GM23248 (cell line): ENCODE results near the gene MAGEB1. TPM values are rescaled to one million over a fixed set of nuclear protein-coding genes. Genes with fewer than 3 reads are reported as not detected.

ENCODE experiments used
- DNase-seq: peaks from one replicate; pipeline ENCODE4 v3.0.0-alpha.2; 2015
- H2AFZ ChIP-seq: fragments of 200-600 bp; sonication (generic); 2 replicates; pipeline ENCODE4 v1.6.1; 2016; ENCODE audit warnings: antibody characterized with exemption
- H3F3A ChIP-seq: fragments of 200-600 bp; sonication (generic); 2 replicates; pipeline ENCODE4 v1.6.1; 2016; ENCODE audit warnings: mild to moderate bottlenecking, antibody characterized with exemption, mixed run types; ENCODE audit not compliant: insufficient read depth
- H3K27ac ChIP-seq: fragments of 200-600 bp; sonication (generic); 2 replicates; pipeline ENCODE4 v1.5.1; 2016; ENCODE audit warnings: mild to moderate bottlenecking
- H3K27me3 ChIP-seq: fragments of 200-600 bp; sonication (generic); replicated peaks from 2 replicates; pipeline ENCODE4 v1.6.1; 2016; ENCODE audit warnings: mild to moderate bottlenecking; ENCODE audit not compliant: insufficient read depth
- H3K36me3 ChIP-seq: fragments of 200-600 bp; sonication (generic); 2 replicates; pipeline ENCODE4 v1.6.1; 2016; ENCODE audit warnings: low read depth, mild to moderate bottlenecking
- H3K4me1 ChIP-seq: fragments of 200-600 bp; sonication (generic); 2 replicates; pipeline ENCODE4 v1.6.1; 2016; ENCODE audit warnings: mild to moderate bottlenecking; ENCODE audit not compliant: insufficient read depth
- H3K4me2 ChIP-seq: fragments of 200-600 bp; sonication (generic); one replicate; pipeline ENCODE4 v1.6.1; 2016; ENCODE audit warnings: mild to moderate bottlenecking; ENCODE audit not compliant: unreplicated experiment
- H3K4me3 ChIP-seq: fragments of 200-600 bp; sonication (generic); 2 replicates; pipeline ENCODE4 v1.5.1; 2016; ENCODE audit warnings: mild to moderate bottlenecking
- H3K79me2 ChIP-seq: fragments of 200-600 bp; sonication (generic); 2 replicates; pipeline ENCODE4 v1.6.1; 2016; ENCODE audit warnings: mild to moderate bottlenecking; ENCODE audit not compliant: insufficient read depth
- H3K9ac ChIP-seq: fragments of 200-600 bp; sonication (generic); 2 replicates; pipeline ENCODE4 v1.6.1; 2016; ENCODE audit warnings: mild to moderate bottlenecking
- H3K9me2 ChIP-seq: fragments of 200-600 bp; sonication (generic); 2 replicates; pipeline ENCODE4 v1.6.1; 2016; ENCODE audit warnings: mixed run types, mild to moderate bottlenecking, moderate library complexity; ENCODE audit not compliant: insufficient read depth
- H3K9me3 ChIP-seq: fragments of 200-600 bp; sonication (generic); one replicate; pipeline ENCODE4 v1.6.1; 2017; ENCODE audit warnings: low read depth
- H4K20me1 ChIP-seq: fragments of 200-600 bp; sonication (generic); 2 replicates; pipeline ENCODE4 v1.6.0; 2016; ENCODE audit not compliant: insufficient read depth
- EZH2 ChIP-seq: fragments of 200-600 bp; sonication (generic); IDR thresholded peaks from 2 replicates; pipeline ENCODE4 v1.6.1; 2018; ENCODE audit warnings: antibody characterized with exemption, mild to moderate bottlenecking; ENCODE audit not compliant: insufficient read depth, poor library complexity, severe bottlenecking
- EZH2phosphoT487 ChIP-seq: fragments of 200-600 bp; sonication (generic); IDR thresholded peaks from 2 replicates; pipeline ENCODE4 v1.6.1; 2018; ENCODE audit warnings: antibody characterized with exemption, moderate library complexity, mild to moderate bottlenecking, low read depth; ENCODE audit not compliant: insufficient read depth
- WGBS, 2 experiments: methylation state at CpG; one replicate each; pipeline ENCODE4 v1.1.6; 2015 to 2017; ENCODE audit warnings: low lambda C conversion rate in 2 of 2, low coverage in 1 of 2; ENCODE audit errors: missing lambda C conversion rate in 2 of 2; 5-methylcytosine and 5-hydroxymethylcytosine counted together
- in situ Hi-C: fragments of 300-500 bp; cut with MboI; formaldehyde crosslinking; loops from 2 replicates; pipeline ENCODE4 v1.15.0; 2020
- polyA plus RNA-seq: library from polyadenylated mRNA; unstranded; fragments of >200 nt; fragmentation: Nextera tagmentation; extraction: Ambion mirVana; gene quantifications from 2 replicates; pipeline ENCODE4 v1.2.1, GENCODE V29; 2016
- total RNA-seq: library from RNA; depleted of rRNA; stranded (reverse); fragments of >200 nt; shearing (Covaris generic); gene quantifications from 2 replicates; pipeline ENCODE4 v1.2.3, GENCODE V29; 2014

MAGEB1 gene
- total and polyA plus RNA-seq, 2 experiments from 2014 or later: not detected

GRCh38 chrX:30280428-30280827 is 33.5 kb downstream of the MAGEB1 start:
- Histone ChIP-seq H3K27me3 (no peaks in the 10 kb centered on the region), H3K27ac (no peak overlapping the region), H3K9me2 (no peaks in the 10 kb centered on the region), H2AFZ (no peak overlapping the region), H3K4me3 (no peak overlapping the region), H3F3A (peaks cover 20% of the 10 kb centered on the region), H4K20me1 (no peaks in the 10 kb centered on the region), H3K9me3 (no peaks in the 10 kb centered on the region), H3K36me3 (no peaks in the 10 kb centered on the region), H3K4me1 (peaks cover 25% of the 10 kb centered on the region), H3K4me2 (no peak overlapping the region), H3K79me2 (no peaks in the 10 kb centered on the region), H3K9ac (no peak overlapping the region)
- in situ Hi-C loops: loop anchor here (25.0 kb wide), 1 partner anchor 432 kb away; no protein-coding TSS in a partner anchor
- TF ChIP-seq EZH2phosphoT487 (no peak), EZH2 (no peak)
- no peak for DNase-seq
- WGBS, 2 experiments: 84 to 90% methylated on average over 1 of the region's 1 CpG

- H2AFZ ChIP-seq: no peak overlapping the region
- no peaks in the 10 kb centered on the region for H3K9me2 ChIP-seq
- TF ChIP-seq EZH2phosphoT487 (no peak), EZH2 (no peak)
- H3K4me3 ChIP-seq: no peak overlapping the region
- H3K9me3 ChIP-seq: no peaks in the 10 kb centered on the region
- peaks cover 25% of the 10 kb centered on the region for H3K4me1 ChIP-seq
- no peaks in the 10 kb centered on the region for H3K27me3 ChIP-seq
- no peaks in the 10 kb centered on the region for H4K20me1 ChIP-seq
- peak overlapping the region; percentile 42 for H3K4me2 ChIP-seq
- DNase-seq: peak; percentile 23
- no peaks in the 10 kb centered on the region for H3K79me2 ChIP-seq
- H3K9ac ChIP-seq: peak overlapping the region; percentile 59; the same call in 1 of the 2 replicates
- peaks cover 20% of the 10 kb centered on the region for H3F3A ChIP-seq
- no peaks in the 10 kb centered on the region for H3K36me3 ChIP-seq
- H3K27ac ChIP-seq: peak overlapping the region; percentile 96
- in situ Hi-C loops: loop anchor here (25.0 kb wide), 1 partner anchor 430 kb away; no protein-coding TSS in a partner anchor
Measured at GRCh38 chrX:30282527-30282926, 35.6 kb downstream of the MAGEB1 start.

- Histone ChIP-seq H3K4me3 (peak overlapping the region; percentile 57), H3K9ac (peak overlapping the region; percentile 75), H3K4me2 (peak overlapping the region; percentile 57), H3K9me2 (no peaks in the 10 kb centered on the region), H3K79me2 (no peaks in the 10 kb centered on the region), H3K27me3 (no peaks in the 10 kb centered on the region), H3K36me3 (no peaks in the 10 kb centered on the region), H3K4me1 (peaks cover 25% of the 10 kb centered on the region), H4K20me1 (no peaks in the 10 kb centered on the region), H3K9me3 (no peaks in the 10 kb centered on the region), H3K27ac (peak overlapping the region; percentile 96), H3F3A (peaks cover 20% of the 10 kb centered on the region), H2AFZ (peak overlapping the region; percentile 58; the same call in 1 of the 2 replicates)
- TF ChIP-seq EZH2 (no peak), EZH2phosphoT487 (no peak)
- in situ Hi-C loops: loop anchor here (25.0 kb wide), 1 partner anchor 429 kb away; no protein-coding TSS in a partner anchor
- peak; percentile 85 for DNase-seq
- WGBS, 2 experiments: 11 to 25% methylated on average over 3 of the region's 3 CpGs
Measured at GRCh38 chrX:30283456-30284200, 36.7 kb downstream of the MAGEB1 start.

- H3K9me2 ChIP-seq: no peaks in the 10 kb centered on the region
- no peak for TF ChIP-seq EZH2phosphoT487
- no peak for TF ChIP-seq EZH2
- no peaks in the 10 kb centered on the region for H3K79me2 ChIP-seq
- no peak for DNase-seq
- no peaks in the 10 kb centered on the region for H4K20me1 ChIP-seq
- no peak overlapping the region for H3K4me2 ChIP-seq
- 67 to 89% methylated on average over 5 of the region's 5 CpGs for WGBS, 2 experiments
- in situ Hi-C loops: loop anchor here (25.0 kb wide), 1 partner anchor 416 kb away; no protein-coding TSS in a partner anchor
- H3K36me3 ChIP-seq: no peaks in the 10 kb centered on the region
- H3K9me3 ChIP-seq: no peaks in the 10 kb centered on the region
- H3K4me1 ChIP-seq: no peaks in the 10 kb centered on the region
- no peak overlapping the region for H2AFZ ChIP-seq
- H3F3A ChIP-seq: no peaks in the 10 kb centered on the region
- H3K27me3 ChIP-seq: no peaks in the 10 kb centered on the region
- no peak overlapping the region for H3K4me3 ChIP-seq
- H3K9ac ChIP-seq: no peak overlapping the region
- no peak overlapping the region for H3K27ac ChIP-seq
Measured at GRCh38 chrX:30296408-30297254, 49.7 kb downstream of the MAGEB1 start.
